K562 (cell line): ENCODE measurements around the gene DDX41. TPM values are rescaled to one million over a fixed set of nuclear protein-coding genes. Genes with fewer than 3 reads are reported as not detected.

Experiments used
- ATAC-seq: fragments of 200-7000 bp; cut with Tn5 transposase; 3 replicates; pipeline ENCODE4 v1.9.1; 2020; ENCODE audit warnings: moderate library complexity
- BruUV-seq: library from RNA; stranded (reverse); fragments of 400-500 nt; replicated peaks from 2 replicates; lab custom pipeline; 2021; lab: Mats Ljungman, UMichigan
- CTCF ChIA-PET: fragments of 300-600 bp; formaldehyde crosslinking; extraction: SDS; loops from one replicate; lab custom pipeline; 2021; ENCODE audit warnings: low intra/inter-chr PET ratio; lab: Yijun Ruan, JAX
- POLR2A ChIA-PET: fragments of 300-600, 350-650 bp; sonication (Branson Sonifier 250); formaldehyde crosslinking; extraction: SDS; loops from one replicate; lab custom pipeline; 2021; ENCODE audit warnings: antibody characterized with exemption, inconsistent platforms; lab: Yijun Ruan, JAX
- DNase-seq, 4 experiments: peaks; one replicate each; pipeline versions ENCODE4 v3.0.0 to v3.0.0-alpha.2; 2011 to 2018; ENCODE audit warnings: low spot score in 3 of 4, mixed read lengths in 3 of 4; ENCODE audit errors: extremely low read depth in 1 of 4
- FAIRE-seq: peaks from 2 replicates; lab custom pipeline; 2011; peaks lifted over from hg19 to GRCh38; lab: Jason Lieb, UNC
- H2AFZ ChIP-seq: 2 replicates; pipeline ENCODE4 v1.6.0; 2011; ENCODE audit warnings: low read depth, low read length, control low read depth, inconsistent platforms
- H3K27ac ChIP-seq: fragments of 200-600 bp; 3 replicates; pipeline ENCODE4 v1.8.0; 2011; ENCODE audit warnings: low read depth, mild to moderate bottlenecking, control low read depth, inconsistent platforms, low read length, moderate library complexity, mixed read lengths; ENCODE audit errors: extremely low read depth
- H3K27me3 ChIP-seq, 2 experiments: fragments of 300-600 bp in 1 of 2; 2 replicates in 1 of 2; 3 replicates in 1 of 2; pipeline versions ENCODE4 v1.6.0 to v1.8.0; 2011; ENCODE audit warnings: inconsistent platforms in 2 of 2, low read length in 2 of 2, mild to moderate bottlenecking in 1 of 2, mixed read lengths in 1 of 2, moderate library complexity in 1 of 2; ENCODE audit not compliant: control insufficient read depth in 2 of 2, insufficient read depth in 2 of 2
- H3K36me3 ChIP-seq: fragments of 300-600 bp; 3 replicates; pipeline ENCODE4 v1.8.0; 2011; ENCODE audit warnings: mild to moderate bottlenecking, low read length, inconsistent platforms; ENCODE audit not compliant: control insufficient read depth, insufficient read depth
- H3K4me1 ChIP-seq, 2 experiments: fragments of 200-600 bp in 1 of 2; replicated peaks in 1 of 2; 2 replicates in 1 of 2; 3 replicates in 1 of 2; pipeline versions ENCODE4 v1.5.1 to v1.8.0; 2011; ENCODE audit warnings: inconsistent platforms in 2 of 2, low read length in 2 of 2, mild to moderate bottlenecking in 1 of 2, mixed read lengths in 1 of 2, moderate library complexity in 1 of 2; ENCODE audit not compliant: control insufficient read depth in 2 of 2, insufficient read depth in 2 of 2
- H3K4me2 ChIP-seq: 2 replicates; pipeline ENCODE4 v1.6.1; 2011; ENCODE audit warnings: low read length, control low read depth, inconsistent platforms, mixed read lengths; ENCODE audit not compliant: insufficient read depth
- H3K4me3 ChIP-seq: fragments of 200-600 bp; sonication (generic), shearing (Covaris generic); 2 replicates; pipeline ENCODE4 v1.5.1; 2016; ENCODE audit warnings: control low read depth, inconsistent platforms
- H3K79me2 ChIP-seq: fragments of 200-600 bp; 3 replicates; pipeline ENCODE4 v1.8.0; 2011; ENCODE audit warnings: low read length, inconsistent platforms; ENCODE audit not compliant: control insufficient read depth, insufficient read depth
- H3K9ac ChIP-seq, 2 experiments: 2 replicates each; pipeline versions ENCODE4 v1.6.0 to v1.6.1; 2011; ENCODE audit warnings: low read depth in 2 of 2, low read length in 2 of 2, control low read depth in 1 of 2, inconsistent platforms in 1 of 2, mild to moderate bottlenecking in 1 of 2, mixed read lengths in 1 of 2; ENCODE audit not compliant: insufficient read depth in 1 of 2
- H3K9me1 ChIP-seq: one replicate; pipeline ENCODE4 v1.6.0; 2011; ENCODE audit warnings: inconsistent platforms, mild to moderate bottlenecking, low read length, moderate library complexity; ENCODE audit not compliant: control insufficient read depth, insufficient read depth
- H3K9me3 ChIP-seq: replicated peaks from 2 replicates; pipeline ENCODE4 v1.5.1; 2011; ENCODE audit warnings: low read depth, low read length, inconsistent platforms; ENCODE audit not compliant: control insufficient read depth, insufficient read depth
- H4K20me1 ChIP-seq: replicated peaks from 2 replicates; pipeline ENCODE4 v1.6.1; 2011; ENCODE audit warnings: low read length, inconsistent platforms, mixed read lengths; ENCODE audit not compliant: control insufficient read depth, insufficient read depth
- CAMTA2 ChIP-seq: fragments of 250-450 bp; sonication (Bioruptor Pico); conservative IDR thresholded peaks from 2 replicates; pipeline ENCODE4 v1.5.1; 2022
- CTBP1 ChIP-seq: fragments of 450-650 bp; IDR thresholded peaks from 2 replicates; pipeline ENCODE4 v1.6.1; 2016; ENCODE audit warnings: borderline replicate concordance
- FOXA3 ChIP-seq, 2 experiments: fragments of 450-650 bp in 1 of 2; sonication (generic) in 1 of 2; formaldehyde crosslinking; IDR thresholded peaks in 1 of 2; conservative IDR thresholded peaks in 1 of 2; 2 replicates each; pipeline versions ENCODE4 v1.4.0 to v1.8.0; 2020 to 2022; ENCODE audit warnings: mild to moderate bottlenecking in 2 of 2, missing genetic modification reagents in 1 of 2
- HDAC6 ChIP-seq: IDR thresholded peaks from 2 replicates; pipeline ENCODE4 v1.6.1; 2012; ENCODE audit warnings: low read depth, mild to moderate bottlenecking, control low read depth, inconsistent platforms, low read length, moderate library complexity
- IFI16 ChIP-seq: fragments of 250-450 bp; sonication (Bioruptor Pico); IDR thresholded peaks from 2 replicates; pipeline ENCODE4 v2.1.2; 2022; ENCODE audit warnings: mild to moderate bottlenecking, inconsistent platforms
- KLF1 ChIP-seq: fragments of 450-650 bp; IDR thresholded peaks from 2 replicates; pipeline ENCODE4 v1.6.1; 2016; ENCODE audit warnings: missing genetic modification characterization, missing compliant biosample characterization
- MEF2A ChIP-seq: IDR thresholded peaks from 2 replicates; pipeline ENCODE4 v1.6.1; 2011; ENCODE audit warnings: low read depth, mild to moderate bottlenecking, low read length, moderate library complexity; ENCODE audit not compliant: control insufficient read depth
- MLLT1 ChIP-seq, 2 experiments: fragments of 450-650 bp; IDR thresholded peaks; 2 replicates each; pipeline ENCODE4 v1.6.1; 2016
- NR4A1 ChIP-seq, 2 experiments: fragments of 250-450 bp in 1 of 2; fragments of 450-650 bp in 1 of 2; sonication (Bioruptor Pico) in 1 of 2; IDR thresholded peaks; 2 replicates each; pipeline versions ENCODE4 v1.4.0 to v1.6.1; 2016 to 2020; ENCODE audit warnings: mild to moderate bottlenecking in 2 of 2, missing compliant biosample characterization in 1 of 2, missing genetic modification characterization in 1 of 2, moderate library complexity in 1 of 2
- NRF1 ChIP-seq, 2 experiments: fragments of 450-650 bp; IDR thresholded peaks in 1 of 2; conservative IDR thresholded peaks in 1 of 2; 2 replicates each; pipeline ENCODE4 v1.6.1; 2014; ENCODE audit warnings: mild to moderate bottlenecking in 2 of 2
- SLC30A9 ChIP-seq: fragments of 250-450 bp; sonication (Bioruptor Pico); IDR thresholded peaks from 2 replicates; pipeline ENCODE4 v1.8.0; 2022; ENCODE audit warnings: mild to moderate bottlenecking, moderate library complexity
- SMARCC2 ChIP-seq: fragments of 450-650 bp; IDR thresholded peaks from 2 replicates; pipeline ENCODE4 v1.6.1; 2017; ENCODE audit warnings: antibody characterized with exemption, moderate library complexity, mild to moderate bottlenecking, low read depth
- SNRNP70 ChIP-seq: fragments of 200-400 bp; formaldehyde crosslinking; optimal IDR thresholded peaks from 2 replicates; pipeline ENCODE3; 2017; ENCODE audit warnings: low read depth, low read length
- STAG1 ChIP-seq: sonication (generic); formaldehyde crosslinking; IDR thresholded peaks from 2 replicates; pipeline ENCODE4 v1.5.0; 2020; ENCODE audit warnings: missing genetic modification reagents, borderline replicate concordance
- THAP7 ChIP-seq: fragments of 250-450 bp; sonication (Bioruptor Pico); IDR thresholded peaks from 2 replicates; pipeline ENCODE4 v1.5.0; 2021
- ZNF57 ChIP-seq: fragments of 450-650 bp; formaldehyde crosslinking; IDR thresholded peaks from 2 replicates; pipeline ENCODE4 v1.4.0; 2020; ENCODE audit warnings: mild to moderate bottlenecking, moderate library complexity
- ZSCAN32 ChIP-seq: fragments of 450-650 bp; formaldehyde crosslinking; IDR thresholded peaks from 2 replicates; pipeline ENCODE4 v1.4.0; 2020; ENCODE audit warnings: mild to moderate bottlenecking, moderate library complexity
- WGBS: fragments of 100-300 bp; shearing (Covaris generic); methylation state at CpG from one replicate; pipeline ENCODE4 v1.1.6; 2016; ENCODE audit warnings: low coverage, mixed read lengths; ENCODE audit not compliant: insufficient coverage; ENCODE audit errors: missing lambda C conversion rate; 5-methylcytosine and 5-hydroxymethylcytosine counted together
- in situ Hi-C: fragments of 300-500 bp; cut with MboI; formaldehyde crosslinking; loops from 4 replicates; pipeline ENCODE4 v1.15.0; 2018; ENCODE audit warnings: inconsistent platforms, mixed read lengths
- intact Hi-C: fragments of 100-400 bp; cut with micrococcal nuclease; formaldehyde crosslinking; loops from 2 replicates; pipeline ENCODE4 v1.14.2; 2022
- polyA plus RNA-seq, 8 experiments: library from polyadenylated mRNA; depleted of rRNA in 4 of 8; stranded (reverse) in 5 of 8; unstranded in 3 of 8; fragments of >200 nt; fragmentation: Nextera tagmentation in 2 of 8; fragmentation: Illumina TruSeq in 1 of 8; extraction: Ambion mirVana in 2 of 8; extraction: Trizol in 1 of 8; gene quantifications; 2 replicates each; pipeline versions ENCODE4 v1.2.1 to v1.2.3, GENCODE V29; 2011 to 2014; ENCODE audit warnings: inconsistent platforms in 1 of 8, missing spikeins in 1 of 8
- total RNA-seq, 7 experiments: library from RNA; depleted of rRNA in 6 of 7; stranded (reverse); fragments of >200 nt in 6 of 7; fragmentation: Illumina TruSeq in 2 of 7; extraction: Trizol in 2 of 7; gene quantifications; 2 replicates each; pipeline versions ENCODE4 v1.2.1 to v1.2.3, GENCODE V29; 2011 to 2021; ENCODE audit warnings: low replicate concordance in 1 of 7
- TF ChIP-seq, protein P1 (sequence below): fragments of 450-650 bp; IDR thresholded peaks from 2 replicates; pipeline ENCODE4 v1.6.1; 2016; ENCODE audit warnings: missing biosample characterization, missing genetic modification characterization
- TF ChIP-seq, protein P2 (sequence below): fragments of 250-450 bp; sonication (Bioruptor Pico); IDR thresholded peaks from 2 replicates; pipeline ENCODE4 v1.4.0; 2020; ENCODE audit warnings: mild to moderate bottlenecking, moderate library complexity, borderline replicate concordance

DDX41 gene
- total and polyA plus RNA-seq, 9 of the 15 experiments (the other 6 are each of a cell fraction or from before 2014, with no cell fraction given), result 38.2 to 284 (median 116) TPM

DNA sequence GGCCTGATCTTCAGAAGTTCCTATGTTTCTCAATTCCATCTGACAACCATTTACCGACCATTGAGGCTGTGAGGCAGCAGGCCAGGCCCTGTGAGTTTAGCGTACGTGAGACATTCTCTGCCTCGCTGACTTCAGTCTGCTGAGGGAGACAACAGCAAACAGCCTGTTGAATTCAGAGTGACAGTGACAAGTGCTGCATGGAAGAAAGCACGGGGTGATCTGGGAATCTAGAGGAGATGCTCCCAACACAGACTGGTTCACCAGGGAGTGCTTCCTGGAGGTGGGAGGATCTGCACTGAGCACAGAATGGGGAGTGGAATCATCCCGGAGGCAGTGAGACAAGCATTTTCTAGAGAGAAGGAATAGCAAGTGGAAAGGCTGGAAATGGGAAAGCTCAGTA is 10.0 kb upstream of the DDX41 start:
- Histone ChIP-seq H3K79me2 (no peaks in the 10 kb centered on the region), H3K9ac (no peak overlapping the region), H3K9me1 (peaks cover 3% of the 10 kb centered on the region), H3K4me1 (peaks cover 24 to 42% of the 10 kb centered on the region in 2 experiments), H3K36me3 (peaks cover 87% of the 10 kb centered on the region), H3K9me3 (no peaks in the 10 kb centered on the region), H4K20me1 (peaks cover 17% of the 10 kb centered on the region), H2AFZ (no peak overlapping the region), H3K27me3 (no peaks in the 10 kb centered on the region), H3K4me3 (no peak overlapping the region), H3K4me2 (no peak overlapping the region), H3K27ac (no peak overlapping the region)
- 88% methylated on average over 6 of the region's 6 CpGs for WGBS
- no peak for ATAC-seq
- ChIA-PET CTCF (no interaction called here), POLR2A (no interaction called here)
- DNase-seq, result no peak
- intact Hi-C loops, result no loop called here
- no TSS peak for BruUV-seq
- in situ Hi-C loops, result no loop called here
- no peak for FAIRE-seq
- TF ChIP-seq HDAC6 (no peak), IFI16 (CRISPR knock-in tag) (no peak), SLC30A9 (no peak), KLF1 (tag) (no peak), SMARCC2 (no peak), SNRNP70 (no peak), MLLT1 (IDR thresholded peaks at IDR 0.05) (no peak), MEF2A (no peak), NRF1 (conservative IDR thresholded peaks at IDR 0.05 in 1 of 2, IDR thresholded peaks at IDR 0.05 in 1 of 2) (no peak), FOXA3 (CRISPR knock-in tag; conservative IDR thresholded peaks at IDR 0.05 in 1 of 2, IDR thresholded peaks at IDR 0.05 in 1 of 2) (no peak), ZNF57 (CRISPR knock-in tag) (no peak), NR4A1 (CRISPR knock-in tag; IDR thresholded peaks at IDR 0.05) (no peak), NR4A1 (tag; IDR thresholded peaks at IDR 0.05) (no peak), CAMTA2 (CRISPR knock-in tag) (no peak), STAG1 (no peak), CTBP1 (no peak), ZSCAN32 (CRISPR knock-in tag) (no peak), THAP7 (CRISPR knock-in tag) (no peak)
- TF ChIP-seq, protein P1, sequence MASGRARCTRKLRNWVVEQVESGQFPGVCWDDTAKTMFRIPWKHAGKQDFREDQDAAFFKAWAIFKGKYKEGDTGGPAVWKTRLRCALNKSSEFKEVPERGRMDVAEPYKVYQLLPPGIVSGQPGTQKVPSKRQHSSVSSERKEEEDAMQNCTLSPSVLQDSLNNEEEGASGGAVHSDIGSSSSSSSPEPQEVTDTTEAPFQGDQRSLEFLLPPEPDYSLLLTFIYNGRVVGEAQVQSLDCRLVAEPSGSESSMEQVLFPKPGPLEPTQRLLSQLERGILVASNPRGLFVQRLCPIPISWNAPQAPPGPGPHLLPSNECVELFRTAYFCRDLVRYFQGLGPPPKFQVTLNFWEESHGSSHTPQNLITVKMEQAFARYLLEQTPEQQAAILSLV (tag), result no peak
- TF ChIP-seq, protein P2, sequence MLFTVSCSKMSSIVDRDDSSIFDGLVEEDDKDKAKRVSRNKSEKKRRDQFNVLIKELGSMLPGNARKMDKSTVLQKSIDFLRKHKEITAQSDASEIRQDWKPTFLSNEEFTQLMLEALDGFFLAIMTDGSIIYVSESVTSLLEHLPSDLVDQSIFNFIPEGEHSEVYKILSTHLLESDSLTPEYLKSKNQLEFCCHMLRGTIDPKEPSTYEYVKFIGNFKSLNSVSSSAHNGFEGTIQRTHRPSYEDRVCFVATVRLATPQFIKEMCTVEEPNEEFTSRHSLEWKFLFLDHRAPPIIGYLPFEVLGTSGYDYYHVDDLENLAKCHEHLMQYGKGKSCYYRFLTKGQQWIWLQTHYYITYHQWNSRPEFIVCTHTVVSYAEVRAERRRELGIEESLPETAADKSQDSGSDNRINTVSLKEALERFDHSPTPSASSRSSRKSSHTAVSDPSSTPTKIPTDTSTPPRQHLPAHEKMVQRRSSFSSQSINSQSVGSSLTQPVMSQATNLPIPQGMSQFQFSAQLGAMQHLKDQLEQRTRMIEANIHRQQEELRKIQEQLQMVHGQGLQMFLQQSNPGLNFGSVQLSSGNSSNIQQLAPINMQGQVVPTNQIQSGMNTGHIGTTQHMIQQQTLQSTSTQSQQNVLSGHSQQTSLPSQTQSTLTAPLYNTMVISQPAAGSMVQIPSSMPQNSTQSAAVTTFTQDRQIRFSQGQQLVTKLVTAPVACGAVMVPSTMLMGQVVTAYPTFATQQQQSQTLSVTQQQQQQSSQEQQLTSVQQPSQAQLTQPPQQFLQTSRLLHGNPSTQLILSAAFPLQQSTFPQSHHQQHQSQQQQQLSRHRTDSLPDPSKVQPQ (CRISPR knock-in tag), result no peak
